ENCODE results near the gene GAA. TPM values are rescaled to one million over a fixed set of nuclear protein-coding genes. Genes with fewer than 3 reads are reported as not detected.

Gene GAA
- total RNA-seq, 1 donor = 76.7 TPM

DNA sequence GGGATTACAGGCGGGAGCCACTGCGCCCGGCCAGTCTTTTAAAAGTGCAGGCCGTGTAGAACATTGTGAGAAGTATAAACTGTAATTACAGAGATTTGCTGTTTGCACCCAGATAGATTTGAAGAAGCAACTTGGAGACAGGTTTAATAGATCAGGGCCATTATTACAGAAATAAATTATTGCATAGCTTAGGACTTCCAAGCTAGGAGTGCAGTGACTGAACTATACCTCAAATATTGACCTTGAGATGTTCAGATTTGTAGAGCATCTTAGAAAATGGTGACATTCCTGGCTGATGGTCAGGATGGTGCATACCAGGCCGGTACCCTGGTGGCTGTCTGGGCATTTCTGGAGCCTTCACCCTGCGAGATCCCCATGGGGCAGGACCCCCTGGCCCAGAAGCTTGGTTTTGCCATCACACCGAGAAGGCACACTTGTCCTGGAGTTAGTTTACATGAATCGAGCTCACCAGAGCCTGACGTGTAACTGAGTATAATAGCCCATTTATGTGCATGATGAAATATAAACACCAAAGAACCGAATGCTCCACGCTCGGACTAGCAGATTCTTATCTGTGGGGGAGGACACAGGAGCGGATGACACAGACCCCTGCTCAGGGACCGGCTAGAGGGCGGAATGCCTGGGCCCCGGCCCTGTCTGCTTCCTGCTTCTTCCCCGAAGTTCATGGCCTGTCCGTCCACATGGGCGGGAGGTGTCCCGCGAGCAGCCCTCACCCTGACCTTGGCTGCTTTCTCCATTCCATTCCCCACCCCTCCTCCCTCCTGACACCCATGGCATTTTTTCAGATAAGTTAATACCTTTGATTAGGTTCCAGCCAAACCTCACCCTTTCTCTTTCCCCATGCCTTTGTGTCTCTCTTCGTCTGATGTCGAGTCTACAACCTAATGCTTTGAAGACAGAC lies 32.8 kb upstream of the GAA start:
- TF ChIP-seq, protein P1, sequence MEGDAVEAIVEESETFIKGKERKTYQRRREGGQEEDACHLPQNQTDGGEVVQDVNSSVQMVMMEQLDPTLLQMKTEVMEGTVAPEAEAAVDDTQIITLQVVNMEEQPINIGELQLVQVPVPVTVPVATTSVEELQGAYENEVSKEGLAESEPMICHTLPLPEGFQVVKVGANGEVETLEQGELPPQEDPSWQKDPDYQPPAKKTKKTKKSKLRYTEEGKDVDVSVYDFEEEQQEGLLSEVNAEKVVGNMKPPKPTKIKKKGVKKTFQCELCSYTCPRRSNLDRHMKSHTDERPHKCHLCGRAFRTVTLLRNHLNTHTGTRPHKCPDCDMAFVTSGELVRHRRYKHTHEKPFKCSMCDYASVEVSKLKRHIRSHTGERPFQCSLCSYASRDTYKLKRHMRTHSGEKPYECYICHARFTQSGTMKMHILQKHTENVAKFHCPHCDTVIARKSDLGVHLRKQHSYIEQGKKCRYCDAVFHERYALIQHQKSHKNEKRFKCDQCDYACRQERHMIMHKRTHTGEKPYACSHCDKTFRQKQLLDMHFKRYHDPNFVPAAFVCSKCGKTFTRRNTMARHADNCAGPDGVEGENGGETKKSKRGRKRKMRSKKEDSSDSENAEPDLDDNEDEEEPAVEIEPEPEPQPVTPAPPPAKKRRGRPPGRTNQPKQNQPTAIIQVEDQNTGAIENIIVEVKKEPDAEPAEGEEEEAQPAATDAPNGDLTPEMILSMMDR (IDR thresholded peaks at IDR 0.05; ENCODE audit: extremely low read depth, low read depth, low read length) = no peak

GRCh38 chr17:80070375-80071115 lies 30.8 kb upstream of the GAA start:
- DNase-seq (ENCODE audit: insufficient read length, low spot score, missing footprints) = peak; percentile 88
- Histone ChIP-seq H2AFZ (ENCODE audit: low read length) (peak overlapping the region; percentile 99), H3K9me3 (ENCODE audit: low read depth, low read length) (no peaks in the 10 kb centered on the region), H3K4me1 (ENCODE audit: insufficient read depth, low read length) (peaks cover 15% of the 10 kb centered on the region), H3K4me3 (ENCODE audit: insufficient read depth, low read length) (peak overlapping the region; percentile 77), H3K79me2 (ENCODE audit: insufficient read depth, low read length) (no peaks in the 10 kb centered on the region), H3K4me2 (ENCODE audit: insufficient read depth, low read length) (peak overlapping the region; percentile 99), H3K27ac (ENCODE audit: low read depth, low read length) (peak overlapping the region; percentile 82), H3K36me3 (ENCODE audit: insufficient read depth, low read length) (no peaks in the 10 kb centered on the region), H4K20me1 (ENCODE audit: insufficient read depth, low read length) (no peaks in the 10 kb centered on the region), H3K27me3 (ENCODE audit: insufficient read depth, low read length) (no peaks in the 10 kb centered on the region)
- TF ChIP-seq, protein P1 (IDR thresholded peaks at IDR 0.05; ENCODE audit: extremely low read depth, low read depth, low read length) = no peak

More for the DNA sequence above, 32.8 kb upstream of the GAA start:
- H3K27ac ChIP-seq (ENCODE audit: low read depth, low read length) = peak overlapping the region; percentile 8
- no peak overlapping the region for H3K4me3 ChIP-seq (ENCODE audit: insufficient read depth, low read length)
- no peak overlapping the region for H2AFZ ChIP-seq (ENCODE audit: low read length)
- no peaks in the 10 kb centered on the region for H3K36me3 ChIP-seq (ENCODE audit: insufficient read depth, low read length)
- H3K4me1 ChIP-seq (ENCODE audit: insufficient read depth, low read length) = peaks cover 15% of the 10 kb centered on the region
- H3K9me3 ChIP-seq (ENCODE audit: low read depth, low read length) = no peaks in the 10 kb centered on the region
- no peaks in the 10 kb centered on the region for H4K20me1 ChIP-seq (ENCODE audit: insufficient read depth, low read length)
- H3K27me3 ChIP-seq (ENCODE audit: insufficient read depth, low read length) = no peaks in the 10 kb centered on the region
- peak overlapping the region; percentile 39 for H3K4me2 ChIP-seq (ENCODE audit: insufficient read depth, low read length)
- H3K79me2 ChIP-seq (ENCODE audit: insufficient read depth, low read length) = no peaks in the 10 kb centered on the region
- DNase-seq (ENCODE audit: insufficient read length, low spot score, missing footprints) = peak; percentile 83

DNA sequence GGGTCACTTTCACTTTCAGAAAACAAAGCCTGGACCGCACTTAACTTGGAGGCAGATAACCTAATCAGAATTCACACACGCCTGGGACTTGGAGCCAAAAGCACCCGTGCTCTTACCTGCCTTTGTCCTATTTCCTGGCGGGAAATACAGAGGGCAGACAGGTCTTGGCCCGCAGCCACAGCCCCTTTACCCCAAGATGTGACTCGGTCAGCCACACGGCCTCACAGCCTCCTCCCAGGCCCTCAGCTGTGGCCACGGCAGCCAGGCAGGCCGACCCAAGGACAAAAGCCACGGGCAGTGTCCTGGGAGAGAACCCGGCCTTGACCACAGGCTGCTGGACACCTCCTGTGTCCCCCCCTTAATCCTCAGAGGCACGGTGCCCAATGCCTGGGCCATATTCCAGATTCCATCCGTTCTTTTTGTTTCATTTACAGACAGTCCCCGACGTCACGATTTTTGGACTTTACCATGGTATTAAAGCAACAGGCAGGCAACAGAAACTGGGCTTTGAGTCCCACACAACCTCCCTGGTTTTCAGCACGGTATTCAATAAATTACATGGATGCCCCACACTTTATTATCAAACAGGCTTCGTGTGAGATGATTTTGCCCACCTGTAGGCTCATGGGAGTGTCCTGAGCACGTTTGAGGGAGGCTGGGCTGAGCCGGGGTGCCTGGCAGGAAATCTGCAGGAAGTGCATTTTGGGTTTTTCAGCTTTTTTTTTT lies 30.1 kb upstream of the GAA start:
- Histone ChIP-seq H3K36me3 (ENCODE audit: insufficient read depth, low read length) (no peaks in the 10 kb centered on the region), H2AFZ (ENCODE audit: low read length) (peak overlapping the region; percentile 99), H3K4me2 (ENCODE audit: insufficient read depth, low read length) (peak overlapping the region; percentile 99), H4K20me1 (ENCODE audit: insufficient read depth, low read length) (no peaks in the 10 kb centered on the region), H3K27ac (ENCODE audit: low read depth, low read length) (peak overlapping the region; percentile 82), H3K4me1 (ENCODE audit: insufficient read depth, low read length) (peaks cover 15% of the 10 kb centered on the region), H3K79me2 (ENCODE audit: insufficient read depth, low read length) (no peaks in the 10 kb centered on the region), H3K27me3 (ENCODE audit: insufficient read depth, low read length) (no peaks in the 10 kb centered on the region), H3K4me3 (ENCODE audit: insufficient read depth, low read length) (peak overlapping the region; percentile 77), H3K9me3 (ENCODE audit: low read depth, low read length) (no peaks in the 10 kb centered on the region)
- TF ChIP-seq, protein P1 (IDR thresholded peaks at IDR 0.05; ENCODE audit: extremely low read depth, low read depth, low read length) = no peak
- DNase-seq (ENCODE audit: insufficient read length, low spot score, missing footprints) = peak; percentile 92
